DLD1 (cell line): ENCODE data around the gene PPP1R11.
"Not testable (repeated sequence)": the region's sequence is repeated elsewhere in the genome, so short reads cannot be mapped to it uniquely, and the experiment has no call there.

ENCODE experiments used
- in situ Hi-C: cut with HindIII; loops from 2 replicates; pipeline ENCODE4 v1.10.0; 2017; ENCODE audit warnings: low sequenced_read_pairs

The PPP1R11 gene

DNA sequence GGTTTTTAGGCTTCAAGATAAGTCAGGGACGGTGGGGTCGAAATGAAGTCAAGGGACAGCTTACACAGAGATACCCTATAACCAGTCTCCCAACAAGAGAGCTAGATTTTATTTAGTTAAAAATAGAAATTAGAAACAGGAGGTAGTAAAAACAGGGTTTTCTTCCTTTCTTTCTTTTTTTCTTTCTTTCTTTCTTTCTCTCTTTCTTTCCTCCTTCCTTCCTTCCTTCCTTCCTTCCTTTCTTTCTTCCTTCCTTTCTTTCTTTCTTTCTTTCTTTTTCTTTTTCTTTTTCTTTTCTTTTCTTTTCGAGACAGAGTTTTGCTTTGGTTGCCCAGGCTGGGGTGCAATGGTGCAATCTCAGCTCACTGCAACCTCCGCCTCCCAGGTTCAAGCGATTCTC lies 51.7 kb downstream of the PPP1R11 start:
- in situ Hi-C loops, result not testable (repeated sequence)
